ENCODE results near the gene VMAC.
"Not testable (repeated sequence)": the region's sequence is repeated elsewhere in the genome, so short reads cannot be mapped to it uniquely, and the experiment has no call there.

The VMAC gene

DNA sequence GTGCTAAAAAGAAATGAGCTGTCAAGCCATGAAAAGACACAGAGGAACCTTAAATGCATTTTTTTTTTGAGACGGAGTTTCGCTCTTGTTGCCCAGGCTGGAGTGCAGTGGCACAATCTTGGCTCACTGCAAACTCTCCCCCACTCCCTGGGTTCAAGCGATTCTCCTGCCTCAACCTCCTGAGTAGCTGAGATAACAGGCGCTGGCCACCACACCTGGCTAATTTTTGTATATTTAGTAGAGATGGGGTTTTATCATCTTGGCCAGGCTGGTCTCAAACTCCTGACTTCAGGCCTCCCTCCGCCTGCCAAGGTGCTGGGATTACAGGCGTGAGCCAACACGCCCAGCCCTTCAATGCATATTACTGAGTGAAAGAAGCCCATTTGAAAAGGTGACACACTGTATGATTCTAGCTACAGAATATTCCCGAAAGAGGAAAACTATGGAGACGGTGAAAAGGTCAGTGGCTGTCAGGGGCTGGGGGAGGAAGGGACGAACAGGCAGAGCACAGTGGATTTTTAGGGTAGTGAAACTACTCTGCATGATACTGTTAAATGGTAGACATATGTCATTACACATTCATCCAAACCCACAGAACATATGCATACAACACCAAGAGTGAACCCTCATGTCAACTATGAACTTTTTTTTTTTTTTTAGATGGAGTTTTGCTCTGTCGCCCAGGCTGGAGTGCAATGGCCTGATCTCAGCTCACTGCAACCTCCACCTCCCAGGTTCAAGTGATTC, 20.4 kb upstream of the VMAC start:
- not testable (repeated sequence) for DNase-seq

DNA sequence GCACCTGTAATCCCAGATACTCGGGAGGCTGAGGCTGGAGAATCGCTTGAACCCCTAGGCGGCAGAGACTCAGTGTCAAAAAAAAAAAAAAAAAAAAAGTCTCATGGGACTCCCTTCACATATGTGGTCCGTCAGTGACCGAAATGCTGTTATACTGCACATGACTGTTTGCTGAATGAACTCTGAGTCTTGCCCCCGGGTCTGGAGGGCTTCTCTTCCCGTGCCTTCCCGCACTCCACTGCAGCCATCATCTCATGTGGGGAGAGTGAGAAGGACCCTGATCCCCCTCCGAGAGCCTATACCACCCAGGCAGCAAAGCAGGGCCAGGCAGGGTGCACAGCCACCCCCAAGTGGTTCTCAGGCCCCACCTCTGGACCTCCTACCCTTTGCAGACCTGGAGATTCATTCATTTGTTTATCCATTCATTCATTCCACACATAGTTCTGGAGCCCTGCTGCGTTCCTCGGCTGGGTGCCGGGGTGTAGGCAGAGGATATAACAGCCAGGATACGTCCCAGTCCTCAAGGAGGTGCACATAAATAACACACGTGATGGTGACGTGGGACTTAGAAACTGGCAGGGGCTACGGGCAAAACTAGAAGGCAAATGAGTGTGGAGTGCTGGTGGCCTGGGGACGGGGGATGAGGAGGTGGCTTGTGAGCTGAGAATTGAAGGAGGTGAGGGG, 15.2 kb upstream of the VMAC start:
- no peak for DNase-seq

DNA sequence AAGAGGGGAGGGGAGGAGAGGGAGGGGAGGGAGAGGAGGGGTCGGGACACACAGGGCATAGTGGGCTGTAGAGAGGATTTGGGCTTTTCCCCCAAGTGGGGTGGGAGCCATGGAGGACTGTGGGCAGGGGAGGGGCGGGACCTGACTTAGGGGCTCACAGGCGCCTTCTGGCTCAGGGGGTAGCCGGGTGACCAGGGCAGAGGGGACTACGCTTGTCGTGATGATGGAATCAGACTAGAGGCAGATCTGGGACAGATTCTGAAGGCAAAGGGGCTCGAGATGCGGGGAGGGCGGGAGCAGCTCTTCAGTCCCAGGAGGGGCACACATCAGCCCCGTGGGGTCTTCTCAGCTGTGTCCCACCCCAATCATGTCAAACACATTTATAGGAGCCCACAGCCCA, 14.6 kb upstream of the VMAC start:
- no peak for DNase-seq

DNA sequence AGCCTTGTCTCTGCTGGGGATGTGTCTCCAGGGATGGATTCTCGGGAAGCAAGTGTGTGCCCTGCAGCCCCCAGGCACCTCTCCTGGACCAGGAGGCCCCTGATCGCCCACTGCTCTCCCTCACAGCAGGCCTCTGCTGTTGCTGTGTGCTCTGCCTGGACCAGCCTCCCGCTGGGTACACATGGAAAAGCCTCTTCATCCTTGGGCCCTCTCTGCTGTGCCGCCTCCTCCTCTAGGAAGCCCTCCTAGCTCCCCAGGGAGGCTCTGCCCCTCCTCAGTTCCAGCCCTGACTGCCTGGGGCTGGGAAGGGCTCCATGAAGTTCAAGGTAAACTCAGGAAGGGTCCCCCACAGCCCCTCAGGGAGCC, 13.1 kb upstream of the VMAC start:
- no peak for DNase-seq

DNA sequence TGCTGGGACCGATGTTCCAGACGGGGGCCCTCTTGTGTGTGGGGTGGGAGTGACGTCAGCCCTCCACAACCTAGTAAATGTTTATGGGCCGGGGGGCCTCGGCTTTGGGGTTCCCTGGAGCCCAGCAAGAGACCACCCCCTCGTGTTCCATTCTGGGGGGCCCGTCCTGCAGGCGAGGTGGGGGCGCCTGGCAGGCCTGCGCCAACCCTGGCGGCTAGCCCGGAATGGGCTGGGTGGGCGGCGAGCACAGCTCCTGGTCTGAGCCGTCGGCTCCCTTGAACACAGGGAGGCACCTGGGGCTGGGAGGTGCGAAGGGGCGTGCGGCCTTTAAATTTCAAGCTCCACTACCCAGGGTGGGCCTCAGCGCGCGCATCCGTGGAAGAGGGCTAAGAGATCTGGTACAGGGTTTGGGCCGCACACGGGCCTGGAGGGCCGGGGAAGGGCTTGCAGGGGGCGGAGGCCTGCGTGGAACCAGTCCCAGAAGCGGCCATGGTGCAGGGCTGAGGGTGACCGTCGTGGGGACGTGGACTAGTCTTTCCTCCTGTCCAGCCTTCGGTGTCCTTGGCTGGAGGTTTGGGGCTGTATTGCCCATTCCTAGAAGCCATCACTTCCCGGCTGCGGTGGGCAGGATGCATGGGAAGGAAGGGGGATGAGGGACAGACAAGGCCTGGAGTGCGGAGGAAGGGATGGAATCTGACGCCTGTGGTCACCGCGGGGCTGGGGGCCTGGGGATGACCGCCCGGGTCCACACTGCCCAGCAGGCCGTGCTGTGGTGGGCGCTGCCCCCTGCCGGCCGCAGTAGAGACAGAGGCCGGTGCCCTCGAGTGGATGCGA, 12.5 kb upstream of the VMAC start:
- DNase-seq: no peak

DNA sequence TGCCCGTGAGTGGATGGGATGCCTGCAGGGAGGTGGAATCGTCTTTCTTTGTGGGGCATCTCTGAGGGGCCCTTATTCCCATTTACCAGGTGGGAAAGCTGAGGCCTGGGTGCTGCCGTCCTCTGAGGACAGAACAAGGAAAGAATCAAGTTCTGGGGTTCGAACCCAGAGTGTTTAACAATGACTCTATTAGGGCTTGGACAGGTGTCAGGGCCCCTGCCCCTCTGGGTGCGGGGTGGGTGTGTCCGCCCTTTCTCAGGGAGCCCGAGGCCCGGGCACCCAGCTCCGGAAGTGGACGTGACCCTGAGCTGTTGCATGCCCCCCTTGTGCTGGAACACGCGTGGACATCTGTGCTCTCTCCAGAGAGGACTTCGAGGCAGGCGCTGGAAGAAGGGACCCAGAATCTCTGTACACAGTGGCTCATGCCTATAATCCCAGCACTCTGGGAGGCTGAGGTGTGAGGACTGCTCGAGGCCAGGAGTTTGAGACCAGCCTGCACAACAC, 11.8 kb upstream of the VMAC start:
- no peak for DNase-seq

DNA sequence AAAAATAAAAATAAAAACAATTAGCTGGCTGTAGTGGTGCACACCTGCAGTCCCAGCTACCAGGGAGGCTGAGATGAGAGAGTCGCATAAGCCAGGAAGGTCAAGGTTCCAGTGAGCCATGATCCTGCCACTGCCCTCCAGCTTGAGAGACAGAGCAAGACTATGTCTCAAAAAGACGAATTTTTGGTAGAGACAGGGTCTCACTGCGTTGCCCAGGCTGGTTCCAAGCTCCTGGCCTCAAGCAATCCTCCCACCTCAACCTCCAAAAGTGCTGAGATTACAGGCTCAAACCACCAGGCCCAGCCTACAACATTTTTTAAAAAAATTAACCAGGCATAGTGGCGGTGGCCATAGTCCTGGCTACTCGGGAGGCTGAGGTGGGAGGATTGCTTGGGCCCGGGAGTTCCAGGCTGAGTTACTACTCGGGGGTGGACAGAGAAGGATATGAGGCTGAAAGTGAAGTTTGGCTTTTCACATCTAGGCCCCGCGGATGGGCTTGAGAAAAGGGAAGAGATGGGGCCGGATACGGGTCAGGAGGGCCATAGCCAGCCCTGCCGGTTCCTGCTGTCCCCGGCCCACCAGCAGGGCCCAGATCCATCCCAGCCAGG, 11.3 kb upstream of the VMAC start:
- no peak for DNase-seq

DNA sequence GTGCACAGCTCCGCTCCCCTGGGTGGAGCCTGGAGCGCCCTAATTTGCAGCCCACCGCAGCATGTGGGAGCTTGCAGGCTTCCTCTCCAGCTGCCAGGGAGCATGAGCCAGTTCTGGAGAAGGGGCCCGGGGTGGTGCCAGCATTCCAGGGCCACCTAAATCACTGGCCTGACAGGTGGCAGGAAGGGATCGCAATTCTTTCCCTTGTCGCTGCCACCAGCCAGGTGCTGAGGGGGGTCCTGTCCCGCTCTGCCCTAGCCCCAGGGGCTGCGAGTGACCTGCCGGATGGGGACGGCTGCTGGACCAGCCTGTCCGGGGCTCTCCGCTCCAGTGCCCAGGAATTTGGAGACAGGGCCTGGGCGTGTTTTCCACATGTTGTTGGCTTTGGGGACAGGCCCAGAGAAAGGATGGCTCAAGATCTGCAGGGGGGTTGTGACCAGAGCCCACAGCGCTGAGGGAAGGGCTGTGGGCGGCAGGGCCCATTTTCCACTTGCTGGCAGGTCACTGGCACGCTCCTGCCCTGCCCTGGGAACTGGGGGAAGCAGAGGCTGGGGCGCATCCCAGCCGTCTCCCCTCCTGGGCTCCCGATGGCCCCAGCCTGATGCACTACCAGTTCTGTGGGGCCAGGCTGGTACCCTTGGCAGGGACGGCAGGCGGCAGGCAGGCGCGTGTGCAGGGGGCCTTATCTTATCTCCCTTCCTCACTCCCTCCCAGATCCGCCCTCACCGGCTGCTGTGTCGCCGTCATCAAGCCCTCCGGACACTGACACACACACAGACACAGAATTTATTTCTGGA, 10.6 kb upstream of the VMAC start:
- no peak for DNase-seq

DNA sequence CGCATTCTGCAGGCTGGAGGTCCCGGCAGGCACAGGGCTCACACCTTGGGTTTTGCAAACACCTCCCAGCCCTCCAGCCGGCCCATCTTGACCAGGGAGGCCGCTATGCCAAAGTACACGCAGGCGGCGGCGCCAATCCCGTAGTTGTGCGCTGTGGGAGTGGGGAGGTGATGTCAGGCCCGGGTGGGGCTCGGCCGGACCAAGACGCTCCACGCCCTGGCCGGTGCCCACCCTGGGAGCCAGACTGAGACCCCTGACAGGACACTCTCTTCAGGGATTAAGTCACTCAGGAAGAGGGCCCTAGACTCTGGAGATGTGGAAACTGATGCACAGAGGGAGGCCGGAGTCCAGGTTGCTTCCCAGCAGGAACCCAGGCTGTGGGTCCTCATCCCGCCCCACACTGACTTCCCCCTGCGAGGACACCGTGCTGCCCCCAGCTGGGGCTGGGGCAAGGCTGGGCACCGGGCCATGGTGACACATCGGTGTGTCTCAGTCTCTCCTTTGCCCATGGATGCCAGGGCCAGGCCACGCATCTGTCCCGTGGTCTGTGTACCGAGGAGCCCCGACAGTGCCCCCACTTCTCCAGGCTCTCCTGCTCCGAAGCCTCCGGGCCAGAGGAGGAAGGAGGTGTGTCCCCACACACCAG, 9.8 kb upstream of the VMAC start:
- no peak for DNase-seq

DNA sequence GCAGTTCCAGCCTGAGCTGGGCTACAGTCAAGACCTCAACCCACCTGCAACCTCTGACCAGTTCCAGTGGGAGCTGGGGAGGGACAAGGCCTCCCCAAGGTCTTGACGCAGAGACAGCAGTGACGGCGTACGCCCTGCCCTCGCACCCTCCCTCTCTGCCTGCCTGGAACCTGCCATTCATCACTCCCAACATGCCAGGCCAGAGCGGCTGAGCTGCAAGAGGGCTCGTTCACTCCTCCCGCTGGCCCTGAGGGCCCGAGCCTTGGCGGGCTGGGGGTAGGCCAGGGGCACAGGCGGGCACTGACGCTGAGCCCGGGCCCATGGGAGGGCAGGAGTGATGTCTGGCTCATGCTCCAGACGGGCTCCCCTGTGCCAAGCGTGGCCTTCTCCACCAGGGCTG, 9.3 kb upstream of the VMAC start:
- no peak for DNase-seq

DNA sequence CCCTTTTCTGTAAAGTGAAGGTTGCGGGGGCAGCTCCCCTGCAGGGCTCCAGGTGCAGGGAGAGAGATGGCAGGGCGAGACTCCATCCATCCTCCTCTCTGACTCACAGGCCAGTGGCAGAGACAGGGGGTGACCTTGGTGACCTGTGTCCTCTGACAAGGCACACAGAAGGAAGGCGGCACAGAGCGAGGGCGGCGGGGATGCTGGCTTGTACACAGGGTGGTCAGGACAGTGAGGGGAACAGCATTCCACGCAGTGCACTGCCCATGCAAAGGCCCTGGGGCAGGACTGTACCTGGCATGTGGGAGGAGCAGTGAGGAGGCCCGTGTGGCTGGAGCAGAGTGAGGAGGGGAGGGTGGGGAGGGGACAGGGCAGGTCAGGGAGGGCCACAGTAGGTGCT, 8.8 kb upstream of the VMAC start:
- no peak for DNase-seq

DNA sequence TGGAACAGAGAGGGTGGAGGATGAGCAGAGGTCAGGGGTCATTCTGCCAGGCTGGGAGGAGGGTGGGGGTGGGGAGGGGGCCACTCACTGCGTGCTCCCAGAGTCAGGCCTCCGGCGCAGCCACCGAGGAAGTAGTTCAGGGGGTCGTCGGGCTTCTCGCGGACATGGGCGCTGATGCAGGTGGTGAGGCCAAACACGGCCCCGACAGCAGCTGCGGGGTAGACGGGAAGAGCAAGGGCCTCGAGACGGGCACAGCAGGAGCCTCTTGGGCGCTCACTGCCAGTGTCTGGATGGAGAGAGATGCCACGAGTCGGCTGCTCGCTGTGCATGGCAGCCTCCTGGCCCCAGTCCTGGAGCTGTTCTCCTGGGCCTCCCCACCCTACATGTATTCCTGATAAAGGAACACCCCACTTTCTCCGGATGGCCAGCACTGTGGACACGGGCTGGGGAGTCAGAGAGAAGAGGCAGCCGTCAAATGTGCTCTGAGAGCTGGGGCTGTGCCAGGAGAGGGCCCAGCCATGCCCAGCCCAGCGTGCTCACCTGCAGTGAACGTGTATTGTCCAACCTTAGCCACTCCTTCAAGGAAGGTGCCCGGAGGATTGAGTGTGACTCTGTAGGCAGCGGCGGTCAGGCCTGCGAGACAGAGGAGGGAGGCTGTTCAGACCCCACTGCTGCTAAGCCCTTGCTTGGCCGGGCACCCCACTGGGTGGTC, 8.2 kb upstream of the VMAC start:
- DNase-seq: no peak

DNA sequence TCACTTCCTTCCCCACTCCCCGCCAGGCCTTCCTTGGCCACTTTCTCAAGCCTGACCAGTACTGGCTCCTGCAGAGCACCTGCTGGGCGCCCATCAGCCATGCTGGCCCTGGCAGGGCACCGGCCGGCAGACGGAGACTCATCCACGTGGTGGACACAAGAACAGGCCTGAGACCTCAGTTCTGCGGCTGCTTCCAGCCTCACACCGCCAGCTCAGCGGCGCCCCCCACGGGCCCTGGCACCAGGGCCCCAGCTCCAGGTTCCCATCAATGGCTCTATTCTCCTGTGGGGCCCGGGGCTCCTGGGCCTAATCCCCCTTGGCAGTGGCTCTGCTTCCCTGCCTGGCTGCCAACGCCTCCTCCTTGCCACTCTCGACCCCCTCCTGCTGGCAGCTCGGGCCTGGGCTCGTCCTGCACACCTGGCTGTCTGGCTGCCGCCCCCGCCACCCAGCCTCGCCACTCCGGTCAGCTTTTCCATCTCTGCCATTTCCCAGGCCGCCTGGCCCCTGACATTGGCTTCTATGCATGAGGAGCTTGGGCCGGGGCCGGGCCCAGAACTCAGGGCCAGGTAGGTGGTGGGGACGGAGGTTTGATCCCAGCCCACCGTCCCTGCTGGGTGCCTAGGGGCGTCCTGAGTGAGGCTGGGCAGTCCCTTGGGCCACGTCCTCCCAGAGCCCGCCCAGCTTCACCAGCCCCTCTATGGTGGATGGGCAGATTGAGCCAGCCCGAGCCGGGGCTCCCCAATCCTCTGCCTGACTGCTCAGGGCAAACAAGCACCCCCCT, 7.3 kb upstream of the VMAC start:
- DNase-seq: no peak

DNA sequence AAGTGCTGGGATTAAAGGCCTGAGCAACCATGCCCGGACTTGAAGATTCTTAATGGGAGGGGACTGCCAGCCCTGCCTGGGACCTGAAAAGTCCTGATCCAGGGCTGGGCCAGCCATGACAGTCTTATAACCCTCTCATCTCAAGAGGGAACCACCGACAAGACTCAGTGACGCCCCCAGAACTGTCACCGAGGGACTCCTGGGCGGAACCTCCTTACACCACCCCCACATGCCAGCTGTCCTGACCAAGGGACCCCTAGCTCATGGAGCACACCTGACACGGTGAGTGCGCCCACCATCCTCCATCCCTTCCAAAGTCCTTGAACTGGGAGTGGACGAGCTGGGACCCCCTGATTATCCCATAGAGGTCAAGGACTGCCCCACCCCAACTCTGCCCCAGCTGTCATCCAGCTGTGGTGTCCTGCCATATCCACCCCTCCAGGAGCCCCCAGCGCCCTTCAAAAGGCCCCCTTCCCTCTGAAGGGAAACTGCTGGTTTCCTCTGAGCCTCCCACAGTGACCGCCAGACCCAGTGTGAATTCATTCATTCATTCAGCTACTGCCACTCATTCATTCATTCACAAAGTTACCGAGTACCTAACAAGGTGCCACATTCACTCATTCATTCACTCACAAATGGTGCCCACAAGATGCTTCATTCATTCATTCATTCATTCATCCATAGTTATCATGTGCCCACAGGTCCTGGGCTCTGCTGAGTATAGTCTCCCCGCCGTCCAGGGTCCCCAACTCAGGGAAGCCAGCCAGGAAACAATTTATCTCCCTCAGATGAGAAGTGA, 4.7 kb upstream of the VMAC start:
- no peak for DNase-seq

DNA sequence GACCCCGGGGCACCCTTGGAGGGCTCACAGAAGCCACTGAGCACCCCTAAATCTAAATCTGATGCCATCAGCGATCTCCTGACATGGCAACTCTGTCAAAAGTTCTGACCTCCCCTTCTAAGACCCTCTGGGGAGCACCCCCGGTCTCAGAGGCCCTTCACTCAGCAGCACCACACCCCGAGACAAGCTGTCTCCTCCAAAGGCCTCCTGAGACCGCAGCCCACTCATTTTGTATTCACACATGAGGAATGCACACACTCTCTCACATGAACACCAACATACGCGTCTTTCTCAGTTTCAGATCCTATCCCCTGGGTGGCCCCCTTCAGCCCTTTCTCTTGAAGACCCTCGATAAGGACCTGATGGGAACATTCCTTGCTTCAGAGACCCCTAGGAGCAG, 3.7 kb upstream of the VMAC start:
- no peak for DNase-seq

DNA sequence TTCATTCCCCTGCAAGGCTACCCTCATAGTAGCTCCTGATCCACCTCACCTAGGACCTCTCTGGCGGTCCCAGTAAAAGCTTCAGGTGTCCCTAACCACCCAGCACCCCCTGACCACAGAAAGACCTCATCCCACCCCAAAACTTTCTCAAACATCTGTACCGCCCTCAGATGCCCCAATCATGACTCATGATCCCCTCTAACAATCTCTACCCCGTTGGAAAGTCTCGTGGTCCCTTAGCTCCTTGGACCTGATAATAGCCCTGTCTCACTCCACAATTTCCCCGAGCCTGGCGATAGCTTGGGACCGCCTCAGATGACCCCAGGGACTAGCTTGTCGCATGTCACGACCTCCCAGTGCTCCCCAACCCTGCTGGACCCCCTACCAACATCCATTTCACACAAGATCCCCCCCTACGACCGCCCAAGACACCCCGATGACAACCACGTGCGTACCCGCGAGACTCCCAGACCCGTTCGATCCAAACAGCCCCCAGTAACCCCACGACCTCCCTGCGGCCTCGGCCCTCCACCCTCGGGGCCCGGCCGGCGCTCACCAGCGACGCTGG, 1.5 kb upstream of the VMAC start:
- no peak for DNase-seq

DNA sequence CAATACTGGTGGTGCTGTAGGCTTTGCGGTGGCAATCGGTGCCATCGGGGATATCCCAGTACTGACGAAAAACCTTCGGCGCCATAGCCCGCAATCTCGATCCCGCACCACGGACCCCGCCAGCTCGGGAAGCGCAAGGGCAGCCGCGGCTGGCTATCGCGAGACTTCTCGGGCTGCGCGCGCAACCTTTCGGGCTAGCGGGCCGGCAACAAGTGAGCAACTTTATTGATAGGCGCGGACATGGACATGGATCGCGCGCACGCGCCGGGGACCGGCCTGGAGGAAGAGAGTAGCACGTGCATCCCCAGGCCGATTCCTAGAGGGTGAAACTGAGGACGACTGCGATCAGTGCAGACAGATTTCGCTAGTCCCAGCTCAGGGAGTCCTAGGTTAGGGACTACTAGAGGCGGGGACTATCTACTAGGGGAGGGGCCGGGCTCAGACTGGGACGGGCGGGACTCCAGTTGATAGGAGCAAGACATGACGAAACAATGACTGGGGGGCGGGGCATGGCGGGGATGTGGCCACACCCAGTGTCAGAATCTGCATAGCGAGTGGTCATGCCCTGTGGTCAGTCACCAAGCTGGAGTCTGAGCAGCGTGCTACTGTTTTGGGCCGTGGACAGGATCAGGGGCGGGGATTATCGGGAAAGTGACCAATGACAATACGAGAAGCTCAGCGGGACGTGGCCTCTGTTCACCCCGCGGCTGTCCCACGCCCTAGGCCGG, 884 bp upstream of the VMAC start, which contains the start of gene NDUFA11:
Gene NDUFA11 (minus strand): TSS at position 167 of the 728 bp plus-strand sequence. CDS start 82 bp downstream, at position 85.
- DNase-seq: peak; percentile 90

DNA sequence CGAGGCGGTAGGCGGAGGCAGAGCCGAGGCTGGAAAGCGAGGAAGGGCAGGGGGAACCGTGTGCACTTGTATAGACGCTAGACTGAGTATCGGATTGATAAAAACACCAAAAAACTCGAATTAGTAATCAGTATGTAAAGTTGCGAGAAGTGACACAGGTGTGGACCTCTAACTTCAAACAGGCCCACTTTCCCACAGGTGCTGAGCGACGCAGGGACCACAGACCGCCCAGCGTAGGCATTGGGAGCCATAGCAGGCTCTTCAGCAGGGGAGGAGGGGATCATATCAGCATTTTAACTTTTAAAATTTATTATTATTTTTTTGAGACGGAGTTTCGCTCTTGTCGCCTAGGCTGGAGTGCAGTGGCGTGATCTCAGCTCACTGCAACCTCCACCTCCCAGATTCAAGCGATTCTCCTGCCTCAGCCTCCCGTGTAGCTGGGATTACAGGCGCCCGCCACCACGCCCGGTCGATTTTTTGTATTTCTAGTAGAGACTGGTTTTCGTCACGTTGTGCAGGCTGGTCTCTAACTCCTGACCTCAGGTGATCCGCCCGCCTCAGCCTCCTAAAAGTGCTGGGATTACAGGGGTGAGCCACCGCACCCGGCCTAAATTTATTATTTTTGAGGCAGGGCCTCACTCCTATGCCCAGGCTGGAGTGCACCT, 574 bp downstream of the VMAC start:
- DNase-seq: no peak
